GM13977 (cell line): ENCODE results near the gene IFNA10.
A peak's percentile ranks its signal among the peaks of the same experiment; 100 is the strongest.
"Not testable (repeated sequence)": the region's sequence is repeated elsewhere in the genome, so short reads cannot be mapped to it uniquely, and the experiment has no call there.

Experiments
- DNase-seq: peaks from one replicate; pipeline ENCODE4 v3.0.0; 2012; ENCODE audit warnings: low spot score
- in situ Hi-C: fragments of 300-500 bp; cut with MboI; formaldehyde crosslinking; loops from one replicate; pipeline ENCODE4 v1.12.0; 2022; ENCODE audit warnings: low sequenced_read_pairs, low pct_unique_long_range_greater_than_20kb, mixed read lengths, inconsistent platforms; ENCODE audit not compliant: unreplicated experiment
- TF ChIP-seq, protein P1 (sequence below): IDR thresholded peaks from 2 replicates; pipeline ENCODE4 v1.5.1; 2012; ENCODE audit warnings: mild to moderate bottlenecking, control low read depth; ENCODE audit not compliant: insufficient read depth; ENCODE audit errors: extremely low read depth, missing control alignments

Gene IFNA10

GRCh38 chr9:21207043-21207442 is at the start of gene IFNA10:
TSS of gene IFNA10 (minus strand) at chr9:21207143. CDS start at chr9:21207097, 46 bp downstream.
- in situ Hi-C loops = loop anchor here (25.0 kb wide), 1 partner anchor 105 kb away; the partner anchor contains the start of gene IFNA5
- not testable (repeated sequence) for DNase-seq

DNA sequence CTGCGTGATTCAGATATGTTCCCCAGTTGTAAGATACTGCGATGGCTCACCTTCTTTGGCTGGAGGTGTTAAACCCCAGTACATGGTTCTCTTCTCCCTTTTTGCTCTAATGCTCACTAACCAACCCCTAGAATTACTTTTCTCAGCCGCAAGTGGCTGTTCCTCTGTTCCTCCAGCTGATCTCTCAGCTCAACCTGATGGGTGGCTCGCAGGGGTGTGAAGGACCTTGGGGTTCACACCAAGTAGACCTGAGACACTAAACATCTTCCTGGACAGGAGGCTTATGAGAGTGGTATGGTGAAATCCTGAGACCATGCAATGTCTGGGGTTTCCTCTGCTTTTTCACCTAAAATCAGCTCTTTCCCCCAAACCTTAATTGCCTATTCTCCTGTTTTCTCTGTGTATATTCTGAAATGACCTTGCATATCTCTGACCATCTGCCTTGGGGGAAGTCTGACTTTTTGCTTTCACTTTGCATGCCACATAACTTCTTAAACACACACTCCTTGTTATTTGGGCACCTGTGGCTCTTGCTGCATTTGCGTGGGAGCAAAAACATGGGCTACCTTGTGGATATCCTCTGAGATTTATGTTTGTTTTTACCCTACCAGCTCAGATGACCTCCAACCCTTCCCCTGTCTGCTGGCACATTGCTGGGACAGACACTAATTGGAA is 48.7 kb upstream of the IFNA10 start:
- in situ Hi-C loops = no loop called here
- DNase-seq = no peak
- TF ChIP-seq, protein P1, sequence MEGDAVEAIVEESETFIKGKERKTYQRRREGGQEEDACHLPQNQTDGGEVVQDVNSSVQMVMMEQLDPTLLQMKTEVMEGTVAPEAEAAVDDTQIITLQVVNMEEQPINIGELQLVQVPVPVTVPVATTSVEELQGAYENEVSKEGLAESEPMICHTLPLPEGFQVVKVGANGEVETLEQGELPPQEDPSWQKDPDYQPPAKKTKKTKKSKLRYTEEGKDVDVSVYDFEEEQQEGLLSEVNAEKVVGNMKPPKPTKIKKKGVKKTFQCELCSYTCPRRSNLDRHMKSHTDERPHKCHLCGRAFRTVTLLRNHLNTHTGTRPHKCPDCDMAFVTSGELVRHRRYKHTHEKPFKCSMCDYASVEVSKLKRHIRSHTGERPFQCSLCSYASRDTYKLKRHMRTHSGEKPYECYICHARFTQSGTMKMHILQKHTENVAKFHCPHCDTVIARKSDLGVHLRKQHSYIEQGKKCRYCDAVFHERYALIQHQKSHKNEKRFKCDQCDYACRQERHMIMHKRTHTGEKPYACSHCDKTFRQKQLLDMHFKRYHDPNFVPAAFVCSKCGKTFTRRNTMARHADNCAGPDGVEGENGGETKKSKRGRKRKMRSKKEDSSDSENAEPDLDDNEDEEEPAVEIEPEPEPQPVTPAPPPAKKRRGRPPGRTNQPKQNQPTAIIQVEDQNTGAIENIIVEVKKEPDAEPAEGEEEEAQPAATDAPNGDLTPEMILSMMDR = no peak

DNA sequence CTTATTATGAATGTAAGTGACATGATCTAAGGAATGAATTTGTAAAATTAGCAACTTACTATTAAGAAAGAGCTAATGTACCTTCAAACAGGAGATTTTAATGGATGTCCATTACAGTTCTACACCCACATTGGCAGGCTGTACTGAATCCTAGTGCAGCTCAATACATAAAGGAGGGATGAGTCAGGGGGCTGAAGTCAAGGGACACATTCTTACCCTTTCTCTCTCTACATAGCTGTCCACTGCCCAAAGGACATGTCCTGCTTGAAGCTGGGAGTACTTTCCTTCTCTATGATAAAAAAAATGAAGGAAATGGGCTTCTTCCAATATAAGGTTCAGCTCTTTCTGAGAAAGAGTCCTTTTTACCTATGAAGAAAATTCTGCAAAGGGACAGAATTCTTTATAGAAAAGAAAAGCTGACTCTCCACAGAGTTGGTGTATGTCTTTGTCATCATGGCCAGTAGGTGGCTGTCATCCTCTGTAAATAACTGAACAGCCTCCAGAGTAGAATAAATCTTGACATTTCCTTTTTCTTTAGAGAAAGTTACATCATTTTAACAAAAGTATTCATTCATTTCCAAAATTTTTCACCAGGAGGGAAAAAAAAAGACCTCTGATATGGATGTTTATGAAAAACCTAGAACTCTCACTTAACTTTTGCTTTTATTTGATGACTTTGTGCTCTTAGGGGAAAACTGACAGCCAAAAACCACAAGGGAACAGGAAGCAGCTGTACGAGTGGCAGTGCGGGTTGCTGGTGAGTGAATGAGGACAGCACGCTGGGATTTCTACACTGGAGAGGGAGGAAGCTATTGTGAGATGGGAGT is 46.0 kb upstream of the IFNA10 start:
- TF ChIP-seq, protein P1 = peak; percentile 72
- DNase-seq = peak; percentile 32
- in situ Hi-C loops = no loop called here

- TF ChIP-seq, protein P1 = no peak
- no peak for DNase-seq
- in situ Hi-C loops = no loop called here
Measured at GRCh38 chr9:21251638-21252037, 44.7 kb upstream of the IFNA10 start.

DNA sequence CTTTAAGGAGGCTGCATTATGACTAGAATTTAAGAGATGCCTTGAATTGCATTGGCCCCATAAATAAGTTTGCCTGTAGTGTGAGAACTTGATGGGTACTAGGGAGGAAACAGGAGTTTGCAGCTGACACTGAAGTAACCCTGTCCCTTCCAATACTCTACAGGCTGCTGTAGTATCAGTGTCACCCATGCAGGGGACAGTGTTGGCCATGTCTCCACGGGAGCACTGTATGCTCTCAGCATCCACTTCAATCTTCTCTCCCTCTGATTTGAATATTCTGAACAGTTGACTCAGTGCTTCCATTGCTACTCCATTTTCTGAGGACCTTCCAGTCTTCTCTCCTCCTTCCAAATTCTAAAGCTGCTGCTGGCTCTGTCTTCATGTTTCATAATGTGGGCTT is 44.2 kb upstream of the IFNA10 start:
- DNase-seq = no peak
- TF ChIP-seq, protein P1 = no peak
- in situ Hi-C loops = no loop called here

- TF ChIP-seq, protein P1 = no peak
- in situ Hi-C loops = loop anchor here (25.0 kb wide), 1 partner anchor 192 kb away; the partner anchor contains the start of gene IFNA1
- no peak for DNase-seq
Measured at GRCh38 chr9:21244836-21245235, 37.9 kb upstream of the IFNA10 start.

GRCh38 chr9:21239911-21240310 is 33.0 kb upstream of the IFNA10 start, which contains the start of gene IFNA14:
TSS of gene IFNA14 (minus strand) at chr9:21240005. CDS start at chr9:21239935, 70 bp downstream.
- TF ChIP-seq, protein P1 = no peak
- in situ Hi-C loops = loop anchor here (25.0 kb wide), 1 partner anchor 197 kb away; the partner anchor contains the start of gene IFNA1
- DNase-seq = no peak

- in situ Hi-C loops = loop anchor here (25.0 kb wide), 1 partner anchor 201 kb away; the partner anchor contains the start of gene IFNA1
- DNase-seq = not testable (repeated sequence)
Measured at GRCh38 chr9:21236360-21236714, 29.4 kb upstream of the IFNA10 start.
